Right atrium auricular region (tissue), 2 donors: ENCODE measurements around the gene COL23A1. TPM values are rescaled to one million over a fixed set of nuclear protein-coding genes. Genes with fewer than 3 reads are reported as not detected.

Experiments used
- DNase-seq: peaks from one replicate; pipeline ENCODE4 v3.0.0-alpha.2; 2019; ENCODE audit warnings: low spot score
- H3K27ac ChIP-seq, 2 donors: fragments of 200-600 bp; sonication (generic); 1 replicate in 1 of 2; 2 replicates in 1 of 2; pipeline ENCODE4 v1.5.1; 2016 to 2019
- H3K27me3 ChIP-seq, 2 donors: fragments of 200-600 bp; sonication (generic); one replicate each; pipeline versions ENCODE4 v1.5.1 to v1.6.0; 2017 to 2019
- H3K36me3 ChIP-seq: fragments of 200-600 bp; sonication (generic); one replicate; pipeline ENCODE4 v1.5.1; 2016
- H3K4me1 ChIP-seq, 2 donors: fragments of 200-600 bp; sonication (generic); one replicate each; pipeline versions ENCODE4 v1.5.1 to v1.6.0; 2017 to 2019
- H3K4me3 ChIP-seq, 2 donors: fragments of 200-600 bp; sonication (generic); 1 replicate in 1 of 2; 2 replicates in 1 of 2; pipeline ENCODE4 v1.5.1; 2017 to 2019; ENCODE audit warnings: mild to moderate bottlenecking in 1 of 2, moderate library complexity in 1 of 2
- H3K9me3 ChIP-seq, 2 donors: fragments of 200-600 bp; sonication (generic); one replicate each; pipeline ENCODE4 v1.5.1; 2019
- CTCF ChIP-seq, 2 donors: fragments of 200-600 bp; sonication (generic); IDR thresholded peaks; one replicate each; pipeline ENCODE4 v1.5.1; 2019; ENCODE audit warnings: antibody characterized with exemption in 2 of 2
- total RNA-seq, 2 donors: library from RNA; depleted of rRNA; stranded (reverse); fragments of >200 nt; gene quantifications; one replicate each; pipeline ENCODE4 v1.1.0, GENCODE V29; 2016

Gene COL23A1
- total RNA-seq, 2 donors from 2014 or later = 5.7 to 6.8 TPM

GRCh38 chr5:178250263-178250662 is 339.9 kb downstream of the COL23A1 start:
- no peak for DNase-seq
- Histone ChIP-seq H3K27ac (no peak overlapping the region), H3K36me3 (no peaks in the 10 kb centered on the region), H3K9me3 (no peaks in the 10 kb centered on the region), H3K4me3 (no peak overlapping the region), H3K4me1 (peaks cover 0 to 5% of the 10 kb centered on the region in 2 donors), H3K27me3 (no peaks in the 10 kb centered on the region)
- TF ChIP-seq CTCF (IDR thresholded peaks at IDR 0.05) = no peak

GRCh38 chr5:178249191-178249989 is 340.8 kb downstream of the COL23A1 start:
- TF ChIP-seq CTCF (IDR thresholded peaks at IDR 0.05) = no peak
- DNase-seq = no peak
- H3K27ac ChIP-seq = no peak overlapping the region

GRCh38 chr5:178248750-178249149 is 341.4 kb downstream of the COL23A1 start:
- no peak for DNase-seq
- no peak for TF ChIP-seq CTCF (IDR thresholded peaks at IDR 0.05)

More at GRCh38 chr5:178249191-178249989, 340.8 kb downstream of the COL23A1 start:
- Histone ChIP-seq H3K27me3 (no peaks in the 10 kb centered on the region), H3K9me3 (no peaks in the 10 kb centered on the region), H3K4me1 (peaks cover 0 to 5% of the 10 kb centered on the region in 2 donors), H3K36me3 (no peaks in the 10 kb centered on the region), H3K4me3 (no peak overlapping the region)

GRCh38 chr5:178247481-178248456 is 342.4 kb downstream of the COL23A1 start:
- H3K4me3 ChIP-seq = no peak overlapping the region
- H3K27ac ChIP-seq = no peak overlapping the region
- H3K36me3 ChIP-seq = no peaks in the 10 kb centered on the region
- peaks cover 0 to 5% of the 10 kb centered on the region in 2 donors for H3K4me1 ChIP-seq
- H3K27me3 ChIP-seq = no peaks in the 10 kb centered on the region
- no peak for TF ChIP-seq CTCF (IDR thresholded peaks at IDR 0.05)
- DNase-seq = no peak
- no peaks in the 10 kb centered on the region for H3K9me3 ChIP-seq

More at GRCh38 chr5:178248750-178249149, 341.4 kb downstream of the COL23A1 start:
- Histone ChIP-seq H3K27me3 (no peaks in the 10 kb centered on the region), H3K9me3 (no peaks in the 10 kb centered on the region), H3K4me1 (peaks cover 0 to 5% of the 10 kb centered on the region in 2 donors), H3K4me3 (no peak overlapping the region), H3K36me3 (no peaks in the 10 kb centered on the region), H3K27ac (no peak overlapping the region)

GRCh38 chr5:178246624-178247279 is 343.4 kb downstream of the COL23A1 start:
- H3K4me3 ChIP-seq = no peak overlapping the region
- no peak overlapping the region for H3K27ac ChIP-seq
- DNase-seq = no peak
- peaks cover 0 to 11% of the 10 kb centered on the region in 2 donors for H3K4me1 ChIP-seq
- H3K36me3 ChIP-seq = no peaks in the 10 kb centered on the region
- no peaks in the 10 kb centered on the region for H3K9me3 ChIP-seq
- no peaks in the 10 kb centered on the region for H3K27me3 ChIP-seq
- TF ChIP-seq CTCF (IDR thresholded peaks at IDR 0.05) = no peak
